Measurements from ENCODE around the gene RUNX2.

Gene RUNX2

DNA sequence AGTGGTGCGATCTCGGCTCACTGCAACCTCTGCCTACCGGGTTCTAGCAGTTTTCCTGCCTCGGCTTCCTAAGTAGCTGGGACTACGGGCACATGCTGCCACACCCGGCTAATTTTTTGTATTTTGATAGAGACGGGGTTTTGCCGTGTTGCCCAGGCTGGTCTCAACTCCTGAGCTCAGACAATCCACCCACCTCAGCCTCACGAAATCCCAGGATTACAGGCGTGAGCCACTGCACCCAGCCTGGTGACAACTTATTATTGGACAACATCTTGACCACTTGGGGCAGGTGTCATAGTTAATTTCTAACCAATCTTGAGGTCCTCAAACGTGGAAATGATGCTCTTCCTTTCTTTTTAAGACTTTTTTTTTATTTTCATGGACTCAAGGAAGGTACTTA, 383.9 kb downstream of the RUNX2 start:
- no peak for DNase-seq

DNA sequence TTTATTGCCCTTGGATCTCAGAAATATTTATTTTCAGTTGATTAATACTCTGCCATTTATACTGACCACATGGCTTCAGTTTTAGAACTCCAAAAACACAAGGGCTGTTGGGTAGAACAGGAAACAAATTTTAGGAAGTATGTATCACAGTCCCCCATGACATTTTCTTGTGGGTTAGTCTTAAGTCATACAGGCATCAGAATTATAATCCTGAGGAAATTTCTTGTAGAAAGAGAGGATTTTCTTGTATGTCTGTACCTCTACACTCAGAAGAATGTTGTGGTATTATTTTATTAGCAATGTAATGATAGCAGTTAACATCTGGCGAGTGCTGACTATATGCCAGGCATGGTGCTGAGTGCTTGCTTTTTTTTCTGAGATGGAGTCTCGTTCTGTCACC, 384.7 kb downstream of the RUNX2 start:
- peak; percentile 60 for DNase-seq
